ENCODE results near the gene HELT.
"Not testable (repeated sequence)": the region's sequence is repeated elsewhere in the genome, so short reads cannot be mapped to it uniquely, and the experiment has no call there.

Gene HELT

GRCh38 chr4:185039508-185040273 is 21.4 kb downstream of the HELT start:
- DNase-seq = no peak

GRCh38 chr4:185040523-185040922 is 22.2 kb downstream of the HELT start:
- no peak for DNase-seq

GRCh38 chr4:185050286-185050685 is 32.0 kb downstream of the HELT start:
- DNase-seq = not testable (repeated sequence)

GRCh38 chr4:185051283-185051682 is 33.0 kb downstream of the HELT start:
- not testable (repeated sequence) for DNase-seq

- DNase-seq = no peak
Measured at GRCh38 chr4:185053746-185054145, 35.5 kb downstream of the HELT start.

- DNase-seq = no peak
Measured at GRCh38 chr4:185054272-185054671, 36.0 kb downstream of the HELT start.

GRCh38 chr4:185054886-185055285 is 36.6 kb downstream of the HELT start:
- no peak for DNase-seq

- no peak for DNase-seq
Measured at GRCh38 chr4:185061610-185062009, 43.3 kb downstream of the HELT start.

- DNase-seq = no peak
Measured at GRCh38 chr4:185062606-185063005, 44.3 kb downstream of the HELT start.

GRCh38 chr4:185066179-185066578 is 47.9 kb downstream of the HELT start:
- DNase-seq = no peak

- DNase-seq = no peak
Measured at GRCh38 chr4:185068837-185069236, 50.5 kb downstream of the HELT start.

All from NCI-H524 treated with DMSO at 0.1 percent for 48 hours (cell line).